Glutamatergic neuron (in vitro differentiated cells): ENCODE data around the gene MARCHF6. TPM values are rescaled to one million over a fixed set of nuclear protein-coding genes. Genes with fewer than 3 reads are reported as not detected.
A peak's percentile ranks its signal among the peaks of the same experiment; 100 is the strongest.

Experiments used
- DNase-seq: peaks from one replicate; pipeline ENCODE4 v3.0.0; 2022
- H3K27ac Mint-ChIP-seq: one replicate; pipeline ENCODE4 v1.8.0; 2020; ENCODE audit warnings: mild to moderate bottlenecking, mixed read lengths, inconsistent platforms; ENCODE audit not compliant: unreplicated experiment
- H3K27me3 Mint-ChIP-seq: one replicate; pipeline ENCODE4 v1.8.0; 2020; ENCODE audit warnings: mild to moderate bottlenecking, moderate library complexity, mixed read lengths, inconsistent platforms; ENCODE audit not compliant: unreplicated experiment
- H3K36me3 Mint-ChIP-seq: one replicate; pipeline ENCODE4 v1.8.0; 2020; ENCODE audit warnings: mild to moderate bottlenecking, mixed read lengths, inconsistent platforms; ENCODE audit not compliant: unreplicated experiment
- H3K4me1 Mint-ChIP-seq: one replicate; pipeline ENCODE4 v1.8.0; 2020; ENCODE audit warnings: mild to moderate bottlenecking, low read depth, mixed read lengths, inconsistent platforms; ENCODE audit not compliant: unreplicated experiment
- H3K4me3 Mint-ChIP-seq: one replicate; pipeline ENCODE4 v1.8.0; 2020; ENCODE audit warnings: mild to moderate bottlenecking, mixed read lengths, inconsistent platforms; ENCODE audit not compliant: unreplicated experiment
- H3K9me3 Mint-ChIP-seq: one replicate; pipeline ENCODE4 v1.8.0; 2020; ENCODE audit warnings: mild to moderate bottlenecking, moderate library complexity, mixed read lengths, inconsistent platforms; ENCODE audit not compliant: unreplicated experiment
- long read RNA-seq: library from polyadenylated mRNA; unstranded; transcript quantifications from one replicate; pipeline ENCODE4 v2.0.0, GENCODE V29; 2020; ENCODE audit not compliant: unreplicated experiment
- total RNA-seq: library from RNA; stranded (reverse); fragmentation: NEBNext Ultra II Directional; extraction: Animal tissue kit (Norgen Biotek cat#: 25700); gene quantifications from one replicate; pipeline ENCODE4 v1.2.1, GENCODE V29; 2021; ENCODE audit not compliant: unreplicated experiment
- TF ChIP-seq, protein P1 (sequence below): fragments of 200-600 bp; sonication (generic); IDR thresholded peaks from one replicate; pipeline ENCODE4 v1.5.0; 2021; ENCODE audit not compliant: partially characterized antibody, unreplicated experiment

MARCHF6 gene
- 245 TPM for total RNA-seq
- long read RNA-seq, full-length matches to known transcripts, result 8 of 27 reads
- long read RNA-seq, partial matches to known transcripts, result 3 of 27 reads
- long read RNA-seq, other reads (novel, unspliced or antisense), result 16 of 27 reads

DNA sequence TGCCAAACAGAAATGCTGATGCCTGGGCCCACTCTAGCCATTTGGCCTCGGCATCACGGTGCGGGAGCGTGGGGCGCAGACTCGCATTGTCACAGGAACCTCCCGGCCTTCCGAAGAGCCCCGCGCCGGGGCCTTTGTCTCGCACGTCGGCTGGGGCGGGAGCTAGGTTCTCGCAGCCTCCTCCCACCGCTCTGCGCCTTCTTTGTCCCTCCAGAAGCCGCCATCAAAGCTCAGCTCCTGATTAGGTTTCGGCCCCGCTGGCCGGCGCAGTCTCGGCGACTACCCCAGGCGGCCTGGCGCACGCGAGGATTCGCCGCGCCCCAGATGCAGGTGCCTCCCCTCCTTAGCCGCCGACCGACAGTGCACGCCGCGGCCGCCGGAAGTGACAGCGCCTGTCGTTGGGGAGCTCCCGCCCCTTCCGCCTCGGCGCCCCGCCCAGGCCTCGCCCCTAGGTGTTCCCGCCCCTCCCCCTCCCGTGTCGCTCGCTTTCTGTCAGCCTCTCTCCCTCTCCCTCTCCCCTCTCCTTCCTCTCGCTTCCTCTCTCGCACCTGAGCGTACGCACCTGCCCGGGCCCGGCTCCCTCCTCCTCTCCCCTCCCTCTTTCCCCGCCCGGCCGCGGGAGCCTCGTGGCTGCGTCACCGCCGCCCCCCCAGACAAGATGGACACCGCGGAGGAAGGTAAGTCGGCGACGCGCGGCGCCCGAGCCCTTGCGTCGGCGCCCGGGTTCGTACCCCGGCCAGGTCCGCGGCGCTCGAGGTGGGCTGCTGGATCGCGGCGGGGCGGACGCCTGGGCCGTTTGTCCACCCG, at the start of gene MARCHF6:
Gene MARCHF6 (plus strand): TSS at position 455 of the 807 bp plus-strand sequence. CDS start 204 bp downstream, at position 659.
- H3K9me3 Mint-ChIP-seq, result peaks cover 9% of the 10 kb centered on the region
- H3K36me3 Mint-ChIP-seq, result no peaks in the 10 kb centered on the region
- peak within 1 kb of the TSS; percentile 94 for H3K4me3 Mint-ChIP-seq
- peaks cover 20% of the 10 kb centered on the region for H3K27me3 Mint-ChIP-seq
- H3K4me1 Mint-ChIP-seq, result peaks cover 33% of the 10 kb centered on the region
- DNase-seq, result peak; percentile 97
- TF ChIP-seq, protein P1, sequence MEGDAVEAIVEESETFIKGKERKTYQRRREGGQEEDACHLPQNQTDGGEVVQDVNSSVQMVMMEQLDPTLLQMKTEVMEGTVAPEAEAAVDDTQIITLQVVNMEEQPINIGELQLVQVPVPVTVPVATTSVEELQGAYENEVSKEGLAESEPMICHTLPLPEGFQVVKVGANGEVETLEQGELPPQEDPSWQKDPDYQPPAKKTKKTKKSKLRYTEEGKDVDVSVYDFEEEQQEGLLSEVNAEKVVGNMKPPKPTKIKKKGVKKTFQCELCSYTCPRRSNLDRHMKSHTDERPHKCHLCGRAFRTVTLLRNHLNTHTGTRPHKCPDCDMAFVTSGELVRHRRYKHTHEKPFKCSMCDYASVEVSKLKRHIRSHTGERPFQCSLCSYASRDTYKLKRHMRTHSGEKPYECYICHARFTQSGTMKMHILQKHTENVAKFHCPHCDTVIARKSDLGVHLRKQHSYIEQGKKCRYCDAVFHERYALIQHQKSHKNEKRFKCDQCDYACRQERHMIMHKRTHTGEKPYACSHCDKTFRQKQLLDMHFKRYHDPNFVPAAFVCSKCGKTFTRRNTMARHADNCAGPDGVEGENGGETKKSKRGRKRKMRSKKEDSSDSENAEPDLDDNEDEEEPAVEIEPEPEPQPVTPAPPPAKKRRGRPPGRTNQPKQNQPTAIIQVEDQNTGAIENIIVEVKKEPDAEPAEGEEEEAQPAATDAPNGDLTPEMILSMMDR, result no peak
- H3K27ac Mint-ChIP-seq, result peak within 1 kb of the TSS; percentile 98

DNA sequence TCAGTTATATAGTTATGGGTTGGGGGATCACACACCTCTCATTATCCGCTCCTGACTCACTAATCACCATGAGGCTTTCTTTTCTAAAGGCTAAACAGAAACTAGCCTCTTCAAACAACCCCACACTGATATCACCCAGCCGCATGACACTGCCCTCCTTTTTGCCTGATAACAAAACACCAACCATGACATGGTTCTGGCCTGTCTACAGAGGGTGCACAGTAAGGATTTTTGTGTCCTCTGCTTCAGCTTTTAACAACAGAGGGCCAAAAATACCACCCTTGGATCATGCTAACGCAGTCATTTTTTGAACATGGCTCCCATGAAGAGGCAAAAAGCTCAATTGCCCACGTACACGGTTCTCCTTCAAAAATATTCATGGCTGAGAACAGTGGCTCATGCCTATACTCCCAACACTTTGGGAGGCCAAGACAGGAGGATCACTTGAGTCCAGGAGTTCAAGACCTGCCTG, 49.8 kb upstream of the MARCHF6 start:
- no peak for DNase-seq
- TF ChIP-seq, protein P1, result no peak
- H3K27ac Mint-ChIP-seq, result no peak overlapping the region

GRCh38 chr5:10304932-10305331, 48.6 kb upstream of the MARCHF6 start:
- peaks cover 6% of the 10 kb centered on the region for H3K9me3 Mint-ChIP-seq
- DNase-seq, result no peak
- H3K36me3 Mint-ChIP-seq, result no peaks in the 10 kb centered on the region
- no peak overlapping the region for H3K27ac Mint-ChIP-seq
- peaks cover 15% of the 10 kb centered on the region for H3K4me1 Mint-ChIP-seq
- peaks cover 15% of the 10 kb centered on the region for H3K27me3 Mint-ChIP-seq
- no peak overlapping the region for H3K4me3 Mint-ChIP-seq
- TF ChIP-seq, protein P1, result no peak

More for the DNA sequence above, 49.8 kb upstream of the MARCHF6 start:
- peaks cover 6% of the 10 kb centered on the region for H3K9me3 Mint-ChIP-seq
- H3K4me1 Mint-ChIP-seq, result peaks cover 15% of the 10 kb centered on the region
- H3K27me3 Mint-ChIP-seq, result peaks cover 15% of the 10 kb centered on the region
- no peaks in the 10 kb centered on the region for H3K36me3 Mint-ChIP-seq
- H3K4me3 Mint-ChIP-seq, result no peak overlapping the region

DNA sequence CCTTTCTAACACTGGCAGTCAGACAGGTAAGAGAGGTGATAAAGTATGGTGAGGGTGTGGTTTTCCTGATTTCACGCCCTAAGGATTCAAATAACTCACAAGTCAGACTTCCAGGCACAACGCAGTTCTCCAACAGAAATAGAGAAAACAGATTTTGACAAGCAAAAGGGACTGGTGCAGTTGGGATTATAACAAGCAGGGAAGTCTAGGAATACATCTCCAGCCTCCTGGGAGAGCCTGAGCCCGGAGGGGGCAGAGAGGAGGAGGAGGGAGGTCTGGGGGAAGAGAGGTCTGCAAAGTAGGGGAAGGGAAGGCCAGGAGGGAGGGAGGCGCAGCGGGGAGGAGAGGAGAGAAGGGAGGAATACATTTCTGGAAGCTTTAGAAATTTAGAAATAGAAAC, 47.4 kb upstream of the MARCHF6 start:
- no peaks in the 10 kb centered on the region for H3K36me3 Mint-ChIP-seq
- peaks cover 6% of the 10 kb centered on the region for H3K9me3 Mint-ChIP-seq
- peaks cover 15% of the 10 kb centered on the region for H3K4me1 Mint-ChIP-seq
- no peak for DNase-seq
- peaks cover 15% of the 10 kb centered on the region for H3K27me3 Mint-ChIP-seq
- TF ChIP-seq, protein P1, result no peak
- H3K27ac Mint-ChIP-seq, result no peak overlapping the region
- no peak overlapping the region for H3K4me3 Mint-ChIP-seq

- Mint-ChIP-seq H3K27ac (no peak overlapping the region), H3K4me3 (peak overlapping the region; percentile 83)
Measured at GRCh38 chr5:10306806-10307205, 46.7 kb upstream of the MARCHF6 start.

More at GRCh38 chr5:10306806-10307205, 46.7 kb upstream of the MARCHF6 start:
- Mint-ChIP-seq H3K27me3 (peaks cover 15% of the 10 kb centered on the region), H3K36me3 (no peaks in the 10 kb centered on the region), H3K4me1 (peaks cover 15% of the 10 kb centered on the region), H3K9me3 (peaks cover 6% of the 10 kb centered on the region)
- no peak for DNase-seq
- TF ChIP-seq, protein P1, result no peak
